Transverse colon (tissue), 4 donors: ENCODE data around the gene PRKG1.

ENCODE experiments used
- CTCF ChIP-seq, 5 experiments: fragments of 200-600 bp in 3 of 5; fragments of 450-650 bp in 2 of 5; sonication (generic) in 3 of 5; IDR thresholded peaks; 1 replicate in 2 of 5; 2 replicates in 3 of 5; pipeline ENCODE4 v1.5.1; 2016 to 2017; ENCODE audit warnings: antibody characterized with exemption in 5 of 5, inconsistent platforms in 3 of 5, mild to moderate bottlenecking in 2 of 5, moderate library complexity in 1 of 5
- EP300 ChIP-seq: sonication (generic); formaldehyde crosslinking; IDR thresholded peaks from one replicate; pipeline ENCODE4 v1.6.1; 2017; ENCODE audit warnings: antibody characterized with exemption, low read depth
- POLR2A ChIP-seq: fragments of 450-650 bp; IDR thresholded peaks from one replicate; pipeline ENCODE4 v1.6.1; 2016; ENCODE audit warnings: antibody characterized with exemption, mild to moderate bottlenecking, moderate library complexity
- POLR2AphosphoS5 ChIP-seq, 3 donors: sonication (generic); formaldehyde crosslinking; IDR thresholded peaks; one replicate each; pipeline ENCODE4 v1.6.1; 2016; ENCODE audit warnings: antibody characterized with exemption in 3 of 3

DNA sequence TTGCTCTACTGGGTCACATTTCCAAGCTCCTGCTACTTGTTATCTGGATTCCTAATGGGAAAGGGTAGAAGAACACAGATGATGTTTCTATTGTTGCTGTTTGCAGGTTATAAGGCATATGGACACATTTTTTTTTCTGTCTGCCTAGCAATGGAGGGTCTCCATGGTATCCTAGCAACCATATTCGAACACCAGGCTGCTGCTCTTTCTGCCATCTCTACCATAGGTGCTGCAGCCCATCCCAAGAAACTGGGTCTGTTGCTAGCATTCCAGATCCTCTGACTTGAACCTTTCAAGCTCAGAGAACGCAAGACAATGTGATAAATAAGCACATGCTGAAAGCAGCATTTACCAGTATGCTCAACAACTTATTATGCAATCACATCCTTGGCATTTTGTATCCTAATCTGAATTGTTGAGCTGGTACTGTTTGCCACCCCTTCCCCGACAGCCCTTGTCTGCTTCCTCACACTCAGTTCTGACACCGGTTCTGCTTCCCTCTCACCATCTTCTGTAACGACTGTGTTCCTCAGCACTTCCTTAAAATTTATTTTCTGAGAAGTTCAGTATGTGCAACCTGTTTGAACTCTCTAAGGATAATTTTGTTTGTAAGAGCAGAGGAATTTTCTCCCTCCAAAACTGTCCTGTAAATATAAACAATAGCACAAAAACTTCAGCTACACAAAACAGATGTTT lies 6.2 kb downstream of the PRKG1 start:
- TF ChIP-seq POLR2A: no peak
- no peak for TF ChIP-seq CTCF (IDR thresholded peaks at IDR 0.05)
- TF ChIP-seq POLR2AphosphoS5 (IDR thresholded peaks at IDR 0.05): no peak
- TF ChIP-seq EP300: no peak
